Effector memory CD4-positive, alpha-beta T cell (primary cell): ENCODE data around the gene HID1.

Source experiments
- DNase-seq, 3 donors: peaks; one replicate each; pipeline ENCODE4 v3.0.0-alpha.2; 2020
- H3K27ac ChIP-seq: 2 replicates; pipeline ENCODE4 v1.7.0; 2013; ENCODE audit warnings: mild to moderate bottlenecking, low read length, moderate library complexity; ENCODE audit not compliant: insufficient read depth, poor library complexity, severe bottlenecking
- H3K27me3 ChIP-seq: replicated peaks from 2 replicates; pipeline ENCODE4 v1.7.0; 2013; ENCODE audit warnings: mild to moderate bottlenecking, low read length; ENCODE audit not compliant: insufficient read depth, control insufficient read depth, poor library complexity, severe bottlenecking
- H3K36me3 ChIP-seq: 2 replicates; pipeline ENCODE4 v1.7.0; 2013; ENCODE audit warnings: mild to moderate bottlenecking, low read length, moderate library complexity; ENCODE audit not compliant: control insufficient read depth, insufficient read depth
- H3K4me1 ChIP-seq: 2 replicates; pipeline ENCODE4 v1.7.0; 2013; ENCODE audit warnings: low read length, mild to moderate bottlenecking; ENCODE audit not compliant: control insufficient read depth, insufficient read depth, poor library complexity, severe bottlenecking
- H3K4me3 ChIP-seq: 2 replicates; pipeline ENCODE4 v1.7.0; 2013; ENCODE audit warnings: low read length, low read depth, mild to moderate bottlenecking; ENCODE audit not compliant: insufficient read depth, poor library complexity, severe bottlenecking
- H3K9me3 ChIP-seq: 2 replicates; pipeline ENCODE4 v1.7.0; 2013; ENCODE audit warnings: mild to moderate bottlenecking, low read length, moderate library complexity; ENCODE audit not compliant: control insufficient read depth

The HID1 gene

GRCh38 chr17:74939534-74939933, 33.0 kb downstream of the HID1 start:
- H3K9me3 ChIP-seq = no peaks in the 10 kb centered on the region
- peaks cover 25% of the 10 kb centered on the region for H3K27me3 ChIP-seq
- H3K27ac ChIP-seq = no peak overlapping the region

DNA sequence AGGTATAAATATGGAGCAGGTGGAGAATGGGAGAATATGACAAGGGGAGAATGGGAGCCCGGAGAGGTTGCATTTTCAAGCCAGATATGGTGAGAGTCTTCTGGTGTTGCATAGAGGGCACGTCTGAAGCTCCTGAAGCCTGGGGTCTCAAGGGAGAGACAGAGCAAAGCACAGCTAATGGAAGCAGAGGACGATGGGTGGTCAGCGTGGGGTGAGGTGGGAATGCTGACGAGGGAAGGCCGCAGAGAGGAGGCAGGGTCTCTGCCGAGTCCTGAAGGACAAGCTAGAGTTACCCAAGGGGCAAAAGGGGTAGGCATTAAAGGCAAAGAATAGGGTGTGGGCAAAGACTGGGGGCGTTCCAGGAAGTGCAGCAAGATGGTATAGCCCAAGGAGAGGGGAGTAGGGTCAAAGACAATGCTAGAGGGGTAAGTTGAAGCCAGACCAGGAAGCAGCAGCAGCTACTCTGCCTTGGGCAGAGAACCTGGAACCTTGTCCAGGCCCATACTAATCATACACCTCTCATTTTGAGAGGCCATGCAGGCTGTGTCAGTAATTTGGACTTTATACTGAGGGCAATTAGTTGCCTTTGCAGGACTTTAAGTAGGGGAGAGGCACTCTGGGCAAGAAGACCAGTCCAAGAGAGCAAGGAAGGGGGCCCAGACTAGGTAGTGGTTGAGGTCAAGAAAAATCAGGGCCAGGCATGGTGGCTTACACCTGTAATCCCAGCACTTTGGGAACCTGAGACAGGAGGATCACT, 34.2 kb downstream of the HID1 start:
- H3K9me3 ChIP-seq = no peaks in the 10 kb centered on the region
- H3K27ac ChIP-seq = no peak overlapping the region
- H3K36me3 ChIP-seq = no peaks in the 10 kb centered on the region
- no peak overlapping the region for H3K4me3 ChIP-seq
- peaks cover 34% of the 10 kb centered on the region for H3K27me3 ChIP-seq
- H3K4me1 ChIP-seq = peaks cover 6% of the 10 kb centered on the region
- no peak for DNase-seq

More at GRCh38 chr17:74939534-74939933, 33.0 kb downstream of the HID1 start:
- Histone ChIP-seq H3K4me1 (peaks cover 6% of the 10 kb centered on the region), H3K4me3 (no peak overlapping the region), H3K36me3 (no peaks in the 10 kb centered on the region)
- DNase-seq = no peak

DNA sequence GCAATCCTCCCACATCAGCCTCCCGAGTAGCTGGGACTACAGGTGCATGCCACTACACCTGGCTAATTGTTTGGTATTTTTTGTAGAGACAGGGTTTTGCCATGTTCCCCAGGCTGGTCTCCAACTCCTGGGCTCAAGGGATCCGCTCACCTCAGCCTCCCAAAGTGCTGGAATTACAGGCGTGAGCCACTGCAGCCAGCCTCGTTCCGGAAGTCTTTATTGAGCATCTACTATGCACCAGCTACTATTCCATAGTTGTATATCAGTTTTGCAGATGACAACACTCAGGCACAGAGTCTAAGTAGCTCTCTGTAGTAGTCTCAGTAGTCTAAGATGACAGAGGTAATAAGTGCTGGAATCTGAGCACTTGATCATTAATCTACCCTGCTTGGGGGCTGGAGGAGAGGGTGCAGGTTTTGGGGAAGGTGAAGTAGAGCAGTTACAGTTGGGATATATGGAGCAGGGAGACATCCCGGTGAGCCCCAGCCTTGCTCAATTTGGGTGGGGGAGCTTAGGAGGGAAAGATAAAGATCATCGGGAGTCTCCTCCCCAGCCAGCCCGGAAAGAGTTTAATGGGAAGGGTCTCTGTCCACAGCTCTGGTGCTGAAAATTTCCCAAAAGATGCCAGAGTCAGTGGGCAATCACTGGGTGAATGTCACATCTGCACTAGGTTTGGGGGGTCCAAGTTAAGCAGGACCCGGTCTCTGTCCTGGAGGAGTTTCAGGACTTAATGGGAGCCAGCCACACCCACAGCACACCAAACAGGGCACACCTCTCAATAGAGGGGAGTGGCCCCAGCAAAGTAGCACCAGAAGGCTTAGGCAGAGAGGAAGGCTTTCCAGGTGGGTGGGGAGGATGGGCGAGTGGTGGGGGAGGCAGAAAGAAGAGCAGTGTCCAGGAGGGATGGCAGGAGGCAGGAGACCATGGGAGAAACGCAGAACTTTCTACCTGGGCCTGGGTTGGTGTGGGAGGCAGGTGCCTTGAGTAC, 35.2 kb downstream of the HID1 start:
- no peaks in the 10 kb centered on the region for H3K9me3 ChIP-seq
- no peak for DNase-seq
- peaks cover 6% of the 10 kb centered on the region for H3K4me1 ChIP-seq
- no peaks in the 10 kb centered on the region for H3K36me3 ChIP-seq
- no peak overlapping the region for H3K4me3 ChIP-seq
- no peak overlapping the region for H3K27ac ChIP-seq
- H3K27me3 ChIP-seq = peaks cover 40% of the 10 kb centered on the region

- Histone ChIP-seq H3K4me3 (no peak overlapping the region), H3K27me3 (peaks cover 40% of the 10 kb centered on the region)
- no peak for DNase-seq
These were observed 36.1 kb downstream of the HID1 start for GRCh38 chr17:74936470-74936799.

GRCh38 chr17:74935585-74936469, 36.7 kb downstream of the HID1 start, which contains the start of gene OTOP3:
Gene OTOP3 (plus strand): TSS chr17:74935898. CDS start chr17:74935922, 24 bp downstream.
- Histone ChIP-seq H3K27me3 (peaks cover 40% of the 10 kb centered on the region), H3K4me1 (peaks cover 6% of the 10 kb centered on the region), H3K36me3 (no peaks in the 10 kb centered on the region), H3K9me3 (no peaks in the 10 kb centered on the region), H3K27ac (no peak within 1 kb of the TSS), H3K4me3 (no peak within 1 kb of the TSS)
- no peak for DNase-seq

More at GRCh38 chr17:74936470-74936799, 36.1 kb downstream of the HID1 start:
- Histone ChIP-seq H3K36me3 (no peaks in the 10 kb centered on the region), H3K27ac (no peak overlapping the region), H3K4me1 (peaks cover 6% of the 10 kb centered on the region), H3K9me3 (no peaks in the 10 kb centered on the region)

DNA sequence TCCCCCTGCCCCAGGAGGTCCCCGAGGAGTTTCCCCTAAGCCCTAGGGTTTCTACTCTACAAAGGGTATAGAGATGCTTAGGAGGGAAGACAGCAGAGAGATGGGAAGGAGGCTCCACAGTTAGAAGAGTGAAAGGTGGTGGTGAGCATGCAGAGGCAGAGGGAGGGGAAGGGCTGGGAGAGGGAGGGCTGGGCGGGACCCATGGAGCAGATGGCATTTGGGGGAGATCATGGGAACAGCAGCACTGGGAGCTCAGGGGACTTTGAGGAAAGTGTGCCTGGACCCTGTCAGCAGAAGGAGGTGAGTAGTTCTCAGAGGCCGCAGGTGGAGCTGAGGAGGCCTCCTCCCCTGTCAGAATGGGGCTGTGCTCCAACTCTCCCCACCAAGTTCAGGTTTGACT, 37.5 kb downstream of the HID1 start:
- DNase-seq = no peak

GRCh38 chr17:74930535-74931036, 42.0 kb downstream of the HID1 start:
- no peaks in the 10 kb centered on the region for H3K9me3 ChIP-seq
- no peaks in the 10 kb centered on the region for H3K36me3 ChIP-seq
- H3K4me1 ChIP-seq = no peaks in the 10 kb centered on the region
- no peak overlapping the region for H3K4me3 ChIP-seq
- no peak for DNase-seq
- peaks cover 21% of the 10 kb centered on the region for H3K27me3 ChIP-seq
- H3K27ac ChIP-seq = no peak overlapping the region

More for the DNA sequence above, 37.5 kb downstream of the HID1 start:
- Histone ChIP-seq H3K36me3 (no peaks in the 10 kb centered on the region), H3K27me3 (peaks cover 40% of the 10 kb centered on the region), H3K4me3 (no peak overlapping the region), H3K4me1 (peaks cover 6% of the 10 kb centered on the region), H3K27ac (no peak overlapping the region), H3K9me3 (no peaks in the 10 kb centered on the region)

GRCh38 chr17:74928786-74929185, 43.8 kb downstream of the HID1 start:
- Histone ChIP-seq H3K4me1 (peaks cover 8% of the 10 kb centered on the region), H3K4me3 (no peak overlapping the region), H3K27ac (no peak overlapping the region), H3K9me3 (no peaks in the 10 kb centered on the region), H3K27me3 (peaks cover 26% of the 10 kb centered on the region), H3K36me3 (no peaks in the 10 kb centered on the region)
- no peak for DNase-seq

- H3K36me3 ChIP-seq = no peaks in the 10 kb centered on the region
- no peak for DNase-seq
- H3K9me3 ChIP-seq = no peaks in the 10 kb centered on the region
- peaks cover 22% of the 10 kb centered on the region for H3K4me1 ChIP-seq
- peaks cover 32% of the 10 kb centered on the region for H3K27me3 ChIP-seq
- H3K27ac ChIP-seq = no peak overlapping the region
- H3K4me3 ChIP-seq = no peak overlapping the region
These were observed 47.3 kb downstream of the HID1 start for GRCh38 chr17:74925242-74925641.
